ENCODE results near the gene SLC6A3. TPM values are rescaled to one million over a fixed set of nuclear protein-coding genes. Genes with fewer than 3 reads are reported as not detected.

SLC6A3 gene
- total and polyA plus RNA-seq, 9 of the 15 experiments (the other 6 are each of a cell fraction or from before 2014, with no cell fraction given), result not detected

GRCh38 chr5:1347571-1347970, 97.7 kb downstream of the SLC6A3 start:
- H3K4me3 ChIP-seq, result no peak overlapping the region
- POLR2A ChIA-PET, result interaction anchor here (0.6 to 1.2 kb wide), 4 partner anchors 8 to 43 kb away, joined by 3 to 4 read pairs (median 3); no protein-coding TSS in a partner anchor
- H3K27me3 ChIP-seq (ENCODE audit: control insufficient read depth in 2 of 2, insufficient read depth in 2 of 2, low read length in 2 of 2), result peaks cover 4 to 13% of the 10 kb centered on the region in 2 experiments; a peak in 4 of 5 replicates
- H4K20me1 ChIP-seq (replicated peaks; ENCODE audit: control insufficient read depth, insufficient read depth, low read length), result no peaks in the 10 kb centered on the region
- H3K9me1 ChIP-seq (ENCODE audit: control insufficient read depth, insufficient read depth, low read length), result no peaks in the 10 kb centered on the region
- ATAC-seq, result peak; percentile 10; the same call in 2 of the 3 replicates
- no peak for FAIRE-seq
- no peak overlapping the region for H3K9ac ChIP-seq (ENCODE audit: insufficient read depth in 1 of 2, low read depth in 2 of 2, low read length in 2 of 2)
- no peaks in the 10 kb centered on the region for H3K9me3 ChIP-seq (replicated peaks; ENCODE audit: control insufficient read depth, insufficient read depth, low read depth, low read length)
- DNase-seq (ENCODE audit: extremely low read depth in 1 of 4, low spot score in 3 of 4), result peak in 1 of 4 experiments; percentile 22
- peaks cover 17% of the 10 kb centered on the region for H3K36me3 ChIP-seq (ENCODE audit: control insufficient read depth, insufficient read depth, low read length)
- H3K4me2 ChIP-seq (ENCODE audit: insufficient read depth, low read length), result no peak overlapping the region
- TF ChIP-seq ZNF551 (CRISPR knock-in tag; IDR thresholded peaks at IDR 0.05) (no peak), CCNT2 (IDR thresholded peaks at IDR 0.05; ENCODE audit: borderline replicate concordance, extremely low read depth, insufficient read length, low read depth, low read length) (no peak), GATA2 (CRISPR knock-in tag; IDR thresholded peaks at IDR 0.05) (no peak), ZNF695 (CRISPR knock-in tag; IDR thresholded peaks at IDR 0.05) (no peak), DIDO1 (tag; IDR thresholded peaks at IDR 0.05; ENCODE audit: low read depth) (no peak), SMAD4 (CRISPR knock-in tag; conservative IDR thresholded peaks at IDR 0.05) (no peak), POLR2AphosphoS2 (IDR thresholded peaks at IDR 0.05; ENCODE audit: low read length) (0 out of 2 replicates have a peak, but pooled peaks have one; percentile 6), ZNF609 (CRISPR knock-in tag; IDR thresholded peaks at IDR 0.05; ENCODE audit: borderline replicate concordance) (no peak), ADNP (tag; IDR thresholded peaks at IDR 0.05) (no peak), POLR2G (IDR thresholded peaks at IDR 0.05; ENCODE audit: low read depth, low read length) (0 out of 2 replicates have a peak, but pooled peaks have one; percentile 38)
- CTCF ChIA-PET (ENCODE audit: low intra/inter-chr PET ratio), result no interaction called here
- no peak overlapping the region; the same call in 2 of the 3 replicates for H3K27ac ChIP-seq (ENCODE audit: extremely low read depth, low read depth, low read length)
- H3K4me1 ChIP-seq (replicated peaks in 1 of 2; ENCODE audit: control insufficient read depth in 2 of 2, insufficient read depth in 2 of 2, low read length in 2 of 2), result peaks cover 15 to 34% of the 10 kb centered on the region in 2 experiments; a peak in 4 of 5 replicates
- BruUV-seq (replicated peaks), result no TSS peak
- no peak overlapping the region for H2AFZ ChIP-seq (ENCODE audit: low read depth, low read length)
- 49% methylated on average over 7 of the region's 10 CpGs for WGBS (ENCODE audit: insufficient coverage, low coverage, missing lambda C conversion rate)
- intact Hi-C loops (cut with micrococcal nuclease) (no loop called here), in situ Hi-C loops (cut with MboI) (no loop called here)
- H3K79me2 ChIP-seq (ENCODE audit: control insufficient read depth, insufficient read depth, low read length), result peaks cover 33% of the 10 kb centered on the region
